Measurements from ENCODE around the gene SEMA6A.

The SEMA6A gene

GRCh38 chr5:116406306-116407041, 168.1 kb downstream of the SEMA6A start:
- no peak for DNase-seq (ENCODE audit: low read depth)

- DNase-seq (ENCODE audit: low read depth) = no peak
Measured at GRCh38 chr5:116404792-116405191, 169.8 kb downstream of the SEMA6A start.

GRCh38 chr5:116404016-116404415, 170.6 kb downstream of the SEMA6A start:
- no peak for DNase-seq (ENCODE audit: low read depth)

- no peak for DNase-seq (ENCODE audit: low read depth)
Measured at GRCh38 chr5:116402235-116402634, 172.4 kb downstream of the SEMA6A start.

- no peak for DNase-seq (ENCODE audit: low read depth)
Measured at GRCh38 chr5:116401576-116401975, 173.0 kb downstream of the SEMA6A start.

GRCh38 chr5:116396476-116397099, 178.0 kb downstream of the SEMA6A start:
- no peak for DNase-seq (ENCODE audit: low read depth)

- no peak for DNase-seq (ENCODE audit: low read depth)
Measured at GRCh38 chr5:116395631-116396203, 178.9 kb downstream of the SEMA6A start.

- DNase-seq (ENCODE audit: low read depth) = no peak
Measured at GRCh38 chr5:116395226-116395625, 179.4 kb downstream of the SEMA6A start.

GRCh38 chr5:116394186-116394867, 180.3 kb downstream of the SEMA6A start:
- no peak for DNase-seq (ENCODE audit: low read depth)

Data from activated T-cell treated with anti-CD3 and anti-CD28 coated beads for 48 hours (primary cell).